Pancreas (tissue), 10 donors: Measurements from ENCODE around the gene ACBD5. TPM values are rescaled to one million over a fixed set of nuclear protein-coding genes. Genes with fewer than 3 reads are reported as not detected.
"Not testable (repeated sequence)": the region's sequence is repeated elsewhere in the genome, so short reads cannot be mapped to it uniquely, and the experiment has no call there.

Source experiments
- ATAC-seq, 4 donors: fragments of 200-7000 bp; cut with Tn5 transposase; one replicate each; pipeline versions ENCODE4 v1.8.0 to v1.9.1; 2020; ENCODE audit warnings: mild to moderate bottlenecking in 4 of 4, moderate library complexity in 4 of 4
- DNase-seq, 6 donors: peaks; one replicate each; pipeline ENCODE4 v3.0.0-alpha.2; 2020
- FAIRE-seq: peaks from 2 replicates; lab custom pipeline; 2012; peaks lifted over from hg19 to GRCh38; lab: Jason Lieb, UNC
- H3K27ac ChIP-seq, 4 donors: fragments of 200-600 bp; sonication (generic); 1 replicate in 3 of 4; 2 replicates in 1 of 4; pipeline versions ENCODE4 v1.5.0 to v1.8.0; 2020
- H3K27me3 ChIP-seq, 4 donors: fragments of 200-600 bp; one replicate each; pipeline ENCODE4 v1.8.0; 2021
- H3K36me3 ChIP-seq, 3 donors: fragments of 200-600 bp; sonication (generic) in 1 of 3; one replicate each; pipeline versions ENCODE4 v1.5.0 to v1.8.0; 2020 to 2021
- H3K4me1 ChIP-seq, 3 donors: fragments of 200-600 bp; one replicate each; pipeline ENCODE4 v1.8.0; 2021
- H3K4me3 ChIP-seq, 4 donors: fragments of 200-600 bp; sonication (generic) in 2 of 4; one replicate each; pipeline versions ENCODE4 v1.5.0 to v1.8.0; 2020 to 2021
- H3K9me3 ChIP-seq, 4 donors: fragments of 200-600 bp; one replicate each; pipeline ENCODE4 v1.8.0; 2021
- CTCF ChIP-seq, 4 donors: fragments of 200-600 bp; sonication (generic) in 3 of 4; IDR thresholded peaks; one replicate each; pipeline versions ENCODE4 v1.5.0 to v1.8.0; 2021; ENCODE audit warnings: antibody characterized with exemption in 4 of 4
- WGBS, 2 donors: extraction: QIAGEN DNeasy Blood & Tissue Kit; methylation state at CpG; one replicate each; pipeline ENCODE4 v1.1.7; 2013; 5-methylcytosine and 5-hydroxymethylcytosine counted together
- intact Hi-C, 3 donors: fragments of 100-400 bp; cut with DNase I; formaldehyde crosslinking; loops; one replicate each; pipeline versions ENCODE4 v1.11.1 to v1.14.2; 2022
- polyA plus RNA-seq, 2 donors: library from polyadenylated mRNA; stranded (reverse); fragments of 200-250 nt; gene quantifications; one replicate each; pipeline ENCODE4 v1.2.3, GENCODE V29; 2013
- total RNA-seq, 6 donors: library from RNA; stranded (reverse); fragmentation: NEBNext Ultra II Directional in 4 of 6; extraction: Animal tissue kit (Norgen Biotek cat#: 25700) in 4 of 6; gene quantifications; one replicate each; pipeline versions ENCODE4 v1.2.1 to v1.2.4, GENCODE V29; 2021 to 2023
- donor health status: healthy with polysubstance abuse.
- donor health status: DM: no; HTN: no; CAD: no; lungs with moderate emphysema.
- donor health status: DM: no; HTN: no; CAD: no.
- donor health status: control.
- donor health status: control.
- donor health status: Bipolar disorder and iron deficiency.
- donor health status: DM: yes; HTN: yes; CAD: no.
- donor health status: DM: no; HTN: no; CAD: no.
- donor health status: DM: no; HTN: no; CAD: no.
- donor health status: DM: yes; HTN: yes; CAD: no.

The ACBD5 gene
- total RNA-seq (10 to 100 TPM in 3 of 6 donors, 1 to 10 TPM in 3; 7.7 to 14.7 (median 10.2) TPM), polyA plus RNA-seq (1 to 10 TPM; 5.2 to 7.4 TPM)

GRCh38 chr10:27240212-27241009 lies at the start of gene ACBD5:
ACBD5 (minus strand) TSS chr10:27240797; CDS start chr10:27240688, 109 bp downstream.
- Histone ChIP-seq H3K27me3 (no peaks in the 10 kb centered on the region), H3K4me1 (peaks cover 4 to 21% (median 10%) of the 10 kb centered on the region in 3 donors), H3K9me3 (no peaks in the 10 kb centered on the region), H3K27ac (peak within 1 kb of the TSS; percentile 94 to 99 (median 98)), H3K36me3 (no peaks in the 10 kb centered on the region), H3K4me3 (peak within 1 kb of the TSS; percentile 57 to 84 (median 72))
- intact Hi-C loops: no loop called here
- WGBS, 2 donors: 0% methylated on average over 47 to 64 of the region's 64 CpGs
- peak; percentile 90 to 97 (median 94) for DNase-seq
- no peak for FAIRE-seq
- peak; percentile 64 to 73 (median 70) for ATAC-seq
- TF ChIP-seq CTCF (IDR thresholded peaks at IDR 0.05): no peak

GRCh38 chr10:27285093-27285492 lies 44.5 kb upstream of the ACBD5 start:
- Histone ChIP-seq H3K4me3 (no peak overlapping the region), H3K9me3 (no peaks in the 10 kb centered on the region), H3K36me3 (no peaks in the 10 kb centered on the region), H3K27me3 (no peaks in the 10 kb centered on the region), H3K27ac (no peak overlapping the region), H3K4me1 (no peaks in the 10 kb centered on the region)
- WGBS, 2 donors: 30 to 42% methylated on average over 3 of the region's 3 CpGs
- DNase-seq (peak in 2 of 6 donors; percentile 10 to 15), FAIRE-seq (no peak), ATAC-seq (peak in 3 of 4 donors; percentile 53 to 67 (median 65))
- peak in 1 of 4 donors; percentile 8 for TF ChIP-seq CTCF (IDR thresholded peaks at IDR 0.05)
- intact Hi-C loops: loop anchor here in 1 of 3 donors (10.0 kb wide), 1 partner anchor 60 kb away; no protein-coding TSS in a partner anchor

- FAIRE-seq (no peak), ATAC-seq (no peak), DNase-seq (no peak)
- intact Hi-C loops: no loop called here
- Histone ChIP-seq H3K4me3 (no peak overlapping the region), H3K36me3 (no peaks in the 10 kb centered on the region), H3K27me3 (no peaks in the 10 kb centered on the region), H3K4me1 (no peaks in the 10 kb centered on the region), H3K27ac (no peak overlapping the region), H3K9me3 (no peaks in the 10 kb centered on the region)
- TF ChIP-seq CTCF (IDR thresholded peaks at IDR 0.05): no peak
Measured at GRCh38 chr10:27276581-27276980, 36.0 kb upstream of the ACBD5 start.

- H3K4me1 ChIP-seq, H3K27ac ChIP-seq, DNase-seq, H3K36me3 ChIP-seq, H3K27me3 ChIP-seq, H3K9me3 ChIP-seq, FAIRE-seq, H3K4me3 ChIP-seq, intact Hi-C loops, ATAC-seq: not testable (repeated sequence)
- 29 to 35% methylated on average over 3 of the region's 3 CpGs for WGBS, 2 donors
Measured at GRCh38 chr10:27266025-27266424, 25.4 kb upstream of the ACBD5 start.

GRCh38 chr10:27262788-27263187 lies 22.2 kb upstream of the ACBD5 start:
- 82 to 94% methylated on average over 7 of the region's 7 CpGs for WGBS, 2 donors
- H3K4me3 ChIP-seq, H3K27ac ChIP-seq, DNase-seq, H3K4me1 ChIP-seq, intact Hi-C loops, H3K36me3 ChIP-seq, ATAC-seq, FAIRE-seq, H3K9me3 ChIP-seq: not testable (repeated sequence)
- peaks cover 0 to 22% (median 4%) of the 10 kb centered on the region in 4 donors for H3K27me3 ChIP-seq
